Mucosa of rectum (tissue), 2 donors: ENCODE data around the gene PRDX5.

Experiments used
- H3K27ac ChIP-seq, 2 donors: one replicate each; pipeline ENCODE4 v1.7.0; 2013; ENCODE audit warnings: inconsistent platforms in 2 of 2, low read depth in 2 of 2, low read length in 2 of 2
- H3K27me3 ChIP-seq, 2 donors: one replicate each; pipeline ENCODE4 v1.7.0; 2013; ENCODE audit warnings: low read length in 2 of 2; ENCODE audit not compliant: control insufficient read depth in 2 of 2, insufficient read depth in 2 of 2
- H3K36me3 ChIP-seq, 2 donors: one replicate each; pipeline ENCODE4 v1.7.0; 2013; ENCODE audit warnings: low read length in 2 of 2; ENCODE audit not compliant: control insufficient read depth in 2 of 2, insufficient read depth in 2 of 2
- H3K4me1 ChIP-seq, 2 donors: one replicate each; pipeline ENCODE4 v1.7.0; 2013; ENCODE audit warnings: low read length in 2 of 2, mild to moderate bottlenecking in 1 of 2; ENCODE audit not compliant: control insufficient read depth in 2 of 2, insufficient read depth in 2 of 2
- H3K4me3 ChIP-seq, 2 donors: one replicate each; pipeline ENCODE4 v1.7.0; 2013; ENCODE audit warnings: low read length in 2 of 2
- H3K9ac ChIP-seq, 2 donors: one replicate each; pipeline ENCODE4 v1.7.0; 2013; ENCODE audit warnings: low read length in 2 of 2, low read depth in 1 of 2, mild to moderate bottlenecking in 1 of 2
- H3K9me3 ChIP-seq, 2 donors: one replicate each; pipeline ENCODE4 v1.7.0; 2013; ENCODE audit warnings: low read length in 2 of 2; ENCODE audit not compliant: control insufficient read depth in 2 of 2
- donor health status: healthy.
- donor health status: Normal muscosa, but diverticular disease.

PRDX5 gene

GRCh38 chr11:64327375-64327774 lies 9.5 kb downstream of the PRDX5 start:
- Histone ChIP-seq H3K9ac (no peak overlapping the region), H3K4me3 (peak overlapping the region in 1 of 2 donors; percentile 19), H3K9me3 (no peaks in the 10 kb centered on the region), H3K36me3 (peaks cover 5 to 10% of the 10 kb centered on the region in 2 donors), H3K4me1 (peaks cover 37 to 40% of the 10 kb centered on the region in 2 donors), H3K27ac (peak overlapping the region; percentile 78 to 80), H3K27me3 (no peaks in the 10 kb centered on the region)

- peaks cover under 1 to 4% of the 10 kb centered on the region in 2 donors for H3K36me3 ChIP-seq
- peak overlapping the region in 1 of 2 donors; percentile 19 for H3K4me3 ChIP-seq
- H3K9me3 ChIP-seq: no peaks in the 10 kb centered on the region
- peak overlapping the region; percentile 78 to 80 for H3K27ac ChIP-seq
- peaks cover 33 to 37% of the 10 kb centered on the region in 2 donors for H3K4me1 ChIP-seq
- H3K27me3 ChIP-seq: no peaks in the 10 kb centered on the region
- no peak overlapping the region for H3K9ac ChIP-seq
Observed at GRCh38 chr11:64327993-64328392, 10.1 kb downstream of the PRDX5 start.

- no peaks in the 10 kb centered on the region for H3K9me3 ChIP-seq
- H3K4me3 ChIP-seq: no peak overlapping the region
- peak overlapping the region in 1 of 2 donors; percentile 27 for H3K9ac ChIP-seq
- peaks cover 28 to 41% of the 10 kb centered on the region in 2 donors for H3K4me1 ChIP-seq
- no peaks in the 10 kb centered on the region for H3K36me3 ChIP-seq
- H3K27ac ChIP-seq: peak overlapping the region in 1 of 2 donors; percentile 69
- H3K27me3 ChIP-seq: no peaks in the 10 kb centered on the region
Observed at GRCh38 chr11:64330888-64331287, 13.0 kb downstream of the PRDX5 start.

GRCh38 chr11:64331569-64332371 lies 13.8 kb downstream of the PRDX5 start:
- no peaks in the 10 kb centered on the region for H3K36me3 ChIP-seq

GRCh38 chr11:64333556-64333955 lies 15.6 kb downstream of the PRDX5 start:
- Histone ChIP-seq H3K27me3 (no peaks in the 10 kb centered on the region), H3K4me1 (peaks cover 23 to 29% of the 10 kb centered on the region in 2 donors), H3K27ac (no peak overlapping the region), H3K4me3 (no peak overlapping the region), H3K9ac (no peak overlapping the region), H3K9me3 (no peaks in the 10 kb centered on the region), H3K36me3 (no peaks in the 10 kb centered on the region)

More at GRCh38 chr11:64331569-64332371, 13.8 kb downstream of the PRDX5 start:
- H3K4me3 ChIP-seq: peak overlapping the region; percentile 20 to 27
- no peaks in the 10 kb centered on the region for H3K9me3 ChIP-seq
- peak overlapping the region; percentile 63 to 69 for H3K27ac ChIP-seq
- peak overlapping the region; percentile 34 to 71 for H3K9ac ChIP-seq
- H3K4me1 ChIP-seq: peaks cover 28 to 38% of the 10 kb centered on the region in 2 donors
- H3K27me3 ChIP-seq: no peaks in the 10 kb centered on the region

- Histone ChIP-seq H3K4me3 (no peak overlapping the region), H3K27me3 (no peaks in the 10 kb centered on the region), H3K27ac (peak overlapping the region; percentile 44 to 52), H3K9me3 (no peaks in the 10 kb centered on the region), H3K4me1 (peaks cover 21 to 29% of the 10 kb centered on the region in 2 donors), H3K9ac (no peak overlapping the region), H3K36me3 (no peaks in the 10 kb centered on the region)
Observed at GRCh38 chr11:64334764-64335735, 17.1 kb downstream of the PRDX5 start.

GRCh38 chr11:64337538-64338249 lies 19.8 kb downstream of the PRDX5 start:
- Histone ChIP-seq H3K9me3 (no peaks in the 10 kb centered on the region), H3K27me3 (no peaks in the 10 kb centered on the region), H3K36me3 (no peaks in the 10 kb centered on the region), H3K4me1 (peaks cover 20 to 30% of the 10 kb centered on the region in 2 donors), H3K4me3 (no peak overlapping the region), H3K27ac (no peak overlapping the region), H3K9ac (no peak overlapping the region)

GRCh38 chr11:64338716-64339115 lies 20.8 kb downstream of the PRDX5 start:
- H3K9ac ChIP-seq: no peak overlapping the region
- H3K4me3 ChIP-seq: no peak overlapping the region
- H3K9me3 ChIP-seq: no peaks in the 10 kb centered on the region
- H3K27ac ChIP-seq: no peak overlapping the region
- H3K4me1 ChIP-seq: peaks cover 24 to 30% of the 10 kb centered on the region in 2 donors
- no peaks in the 10 kb centered on the region for H3K27me3 ChIP-seq
- peaks cover 0 to 2% of the 10 kb centered on the region in 2 donors for H3K36me3 ChIP-seq

GRCh38 chr11:64339286-64339685 lies 21.4 kb downstream of the PRDX5 start:
- peak overlapping the region; percentile 45 to 61 for H3K4me3 ChIP-seq
- no peaks in the 10 kb centered on the region for H3K9me3 ChIP-seq
- peaks cover 0 to 2% of the 10 kb centered on the region in 2 donors for H3K36me3 ChIP-seq
- peak overlapping the region; percentile 46 to 60 for H3K9ac ChIP-seq
- peak overlapping the region in 1 of 2 donors; percentile 68 for H3K27ac ChIP-seq
- H3K27me3 ChIP-seq: no peaks in the 10 kb centered on the region
- H3K4me1 ChIP-seq: peaks cover 24 to 30% of the 10 kb centered on the region in 2 donors
